ENCODE measurements around the gene RFXANK. TPM values are rescaled to one million over a fixed set of nuclear protein-coding genes. Genes with fewer than 3 reads are reported as not detected.
A peak's percentile ranks its signal among the peaks of the same experiment; 100 is the strongest.

The RFXANK gene
- total and polyA plus RNA-seq, 7 donors = 34.2 to 91.7 (median 56.1) TPM

- H3K4me3 ChIP-seq = peak overlapping the region; percentile 53 to 68 (median 58)
- DNase-seq = no peak
- peak overlapping the region; percentile 74 to 82 (median 78) for H3K27ac ChIP-seq
- H3K36me3 ChIP-seq = peaks cover 5 to 37% (median 27%) of the 10 kb centered on the region in 4 donors
- no peaks in the 10 kb centered on the region for H3K9me3 ChIP-seq
- H3K27me3 ChIP-seq = peaks cover 0 to 3% (median 0%) of the 10 kb centered on the region in 3 donors
- intact Hi-C loops (cut with DNase I) = no loop called here
- TF ChIP-seq CTCF (IDR thresholded peaks at IDR 0.05) (no peak), POLR2A (IDR thresholded peaks at IDR 0.05) (no peak), POLR2AphosphoS5 (IDR thresholded peaks at IDR 0.05) (no peak), EP300 (IDR thresholded peaks at IDR 0.05) (no peak)
- 67 to 81% methylated on average over 19 of the region's 19 CpGs for WGBS, 2 donors
- peaks cover 0 to 14% (median 11%) of the 10 kb centered on the region in 4 donors for H3K4me1 ChIP-seq
Observed at GRCh38 chr19:19201697-19202630, 9.9 kb downstream of the RFXANK start.

GRCh38 chr19:19202707-19203011 lies 10.6 kb downstream of the RFXANK start:
- peaks cover 0 to 30% (median 20%) of the 10 kb centered on the region in 4 donors for H3K36me3 ChIP-seq
- TF ChIP-seq CTCF (IDR thresholded peaks at IDR 0.05) (no peak), EP300 (IDR thresholded peaks at IDR 0.05) (no peak), POLR2A (IDR thresholded peaks at IDR 0.05) (no peak), POLR2AphosphoS5 (IDR thresholded peaks at IDR 0.05) (no peak)
- peaks cover 0 to 10% (median 0%) of the 10 kb centered on the region in 3 donors for H3K27me3 ChIP-seq
- no peaks in the 10 kb centered on the region for H3K9me3 ChIP-seq
- peak overlapping the region; percentile 74 to 82 (median 78) for H3K27ac ChIP-seq
- WGBS, 2 donors = 5 to 15% methylated on average over 11 of the region's 11 CpGs
- DNase-seq = no peak
- intact Hi-C loops (cut with DNase I) = loop anchor here (1.0 kb wide), 1 partner anchor 10 kb away; the partner anchor contains the start of genes BORCS8 and RFXANK
- peaks cover 0 to 14% (median 11%) of the 10 kb centered on the region in 4 donors for H3K4me1 ChIP-seq
- peak overlapping the region; percentile 53 to 68 (median 58) for H3K4me3 ChIP-seq

- TF ChIP-seq POLR2AphosphoS5 (IDR thresholded peaks at IDR 0.05) (peak; percentile 41 to 52 (median 50)), POLR2A (IDR thresholded peaks at IDR 0.05) (no peak), EP300 (IDR thresholded peaks at IDR 0.05) (no peak), CTCF (IDR thresholded peaks at IDR 0.05) (no peak)
- Histone ChIP-seq H3K4me1 (peaks cover 0 to 14% (median 11%) of the 10 kb centered on the region in 4 donors), H3K27ac (peak within 1 kb of the TSS; percentile 74 to 82 (median 78)), H3K4me3 (peak within 1 kb of the TSS; percentile 53 to 68 (median 58)), H3K27me3 (peaks cover 0 to 15% (median under 1%) of the 10 kb centered on the region in 3 donors), H3K9me3 (no peaks in the 10 kb centered on the region), H3K36me3 (peaks cover 0 to 24% (median 14%) of the 10 kb centered on the region in 4 donors)
- intact Hi-C loops (cut with DNase I) = loop anchor here (1.0 kb wide), 1 partner anchor 11 kb away; the partner anchor contains the start of genes BORCS8 and RFXANK
- WGBS, 2 donors = 4 to 6% methylated on average over 60 of the region's 60 CpGs
- DNase-seq = peak; percentile 95
Observed at GRCh38 chr19:19203012-19203856, 11.2 kb downstream of the RFXANK start, which contains the start of gene NR2C2AP. Gene NR2C2AP, minus strand, starts transcription at chr19:19203414. Its CDS starts 354 bp downstream, at chr19:19203060.

GRCh38 chr19:19204181-19204580 lies 12.1 kb downstream of the RFXANK start:
- no peak overlapping the region for H3K27ac ChIP-seq

More at GRCh38 chr19:19204181-19204580, 12.1 kb downstream of the RFXANK start:
- Histone ChIP-seq H3K27me3 (peaks cover 0 to 24% (median 2%) of the 10 kb centered on the region in 3 donors), H3K36me3 (peaks cover 0 to 15% (median 8%) of the 10 kb centered on the region in 4 donors), H3K9me3 (no peaks in the 10 kb centered on the region), H3K4me3 (no peak overlapping the region), H3K4me1 (peaks cover 0 to 14% (median 11%) of the 10 kb centered on the region in 4 donors)
- WGBS, 2 donors = 70 to 73% methylated on average over 13 of the region's 13 CpGs
- no peak for TF ChIP-seq EP300 (IDR thresholded peaks at IDR 0.05)
- no peak for TF ChIP-seq CTCF (IDR thresholded peaks at IDR 0.05)
- no peak for TF ChIP-seq POLR2AphosphoS5 (IDR thresholded peaks at IDR 0.05)
- no peak for TF ChIP-seq POLR2A (IDR thresholded peaks at IDR 0.05)
- intact Hi-C loops (cut with DNase I) = no loop called here
- no peak for DNase-seq

Measured in sigmoid colon (tissue), 7 donors.